Ovary (tissue), 3 donors: Measurements from ENCODE around the gene CAPZA3.
"Not testable (repeated sequence)": the region's sequence is repeated elsewhere in the genome, so short reads cannot be mapped to it uniquely, and the experiment has no call there.

Source experiments
- POLR2A ChIP-seq: fragments of 450-650 bp; IDR thresholded peaks from one replicate; pipeline ENCODE4 v1.6.1; 2017; ENCODE audit warnings: antibody characterized with exemption, mild to moderate bottlenecking, moderate library complexity
- TF ChIP-seq, protein P1 (sequence below), 3 donors: fragments of 450-650 bp in 2 of 3; fragments of 200-600 bp in 1 of 3; IDR thresholded peaks; one replicate each; pipeline versions ENCODE4 v1.5.1 to v1.8.0; 2016 to 2022; ENCODE audit warnings: antibody characterized with exemption in 3 of 3, mild to moderate bottlenecking in 1 of 3
- donor health status: DM: no; HTN: no; CAD: no.

- TF ChIP-seq, protein P1, sequence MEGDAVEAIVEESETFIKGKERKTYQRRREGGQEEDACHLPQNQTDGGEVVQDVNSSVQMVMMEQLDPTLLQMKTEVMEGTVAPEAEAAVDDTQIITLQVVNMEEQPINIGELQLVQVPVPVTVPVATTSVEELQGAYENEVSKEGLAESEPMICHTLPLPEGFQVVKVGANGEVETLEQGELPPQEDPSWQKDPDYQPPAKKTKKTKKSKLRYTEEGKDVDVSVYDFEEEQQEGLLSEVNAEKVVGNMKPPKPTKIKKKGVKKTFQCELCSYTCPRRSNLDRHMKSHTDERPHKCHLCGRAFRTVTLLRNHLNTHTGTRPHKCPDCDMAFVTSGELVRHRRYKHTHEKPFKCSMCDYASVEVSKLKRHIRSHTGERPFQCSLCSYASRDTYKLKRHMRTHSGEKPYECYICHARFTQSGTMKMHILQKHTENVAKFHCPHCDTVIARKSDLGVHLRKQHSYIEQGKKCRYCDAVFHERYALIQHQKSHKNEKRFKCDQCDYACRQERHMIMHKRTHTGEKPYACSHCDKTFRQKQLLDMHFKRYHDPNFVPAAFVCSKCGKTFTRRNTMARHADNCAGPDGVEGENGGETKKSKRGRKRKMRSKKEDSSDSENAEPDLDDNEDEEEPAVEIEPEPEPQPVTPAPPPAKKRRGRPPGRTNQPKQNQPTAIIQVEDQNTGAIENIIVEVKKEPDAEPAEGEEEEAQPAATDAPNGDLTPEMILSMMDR (IDR thresholded peaks at IDR 0.05), result not testable (repeated sequence)
- not testable (repeated sequence) for TF ChIP-seq POLR2A
Observed at GRCh38 chr12:18785465-18785864, 47.5 kb downstream of the CAPZA3 start.
